ENCODE measurements around the gene GPR160.

GPR160 gene

DNA sequence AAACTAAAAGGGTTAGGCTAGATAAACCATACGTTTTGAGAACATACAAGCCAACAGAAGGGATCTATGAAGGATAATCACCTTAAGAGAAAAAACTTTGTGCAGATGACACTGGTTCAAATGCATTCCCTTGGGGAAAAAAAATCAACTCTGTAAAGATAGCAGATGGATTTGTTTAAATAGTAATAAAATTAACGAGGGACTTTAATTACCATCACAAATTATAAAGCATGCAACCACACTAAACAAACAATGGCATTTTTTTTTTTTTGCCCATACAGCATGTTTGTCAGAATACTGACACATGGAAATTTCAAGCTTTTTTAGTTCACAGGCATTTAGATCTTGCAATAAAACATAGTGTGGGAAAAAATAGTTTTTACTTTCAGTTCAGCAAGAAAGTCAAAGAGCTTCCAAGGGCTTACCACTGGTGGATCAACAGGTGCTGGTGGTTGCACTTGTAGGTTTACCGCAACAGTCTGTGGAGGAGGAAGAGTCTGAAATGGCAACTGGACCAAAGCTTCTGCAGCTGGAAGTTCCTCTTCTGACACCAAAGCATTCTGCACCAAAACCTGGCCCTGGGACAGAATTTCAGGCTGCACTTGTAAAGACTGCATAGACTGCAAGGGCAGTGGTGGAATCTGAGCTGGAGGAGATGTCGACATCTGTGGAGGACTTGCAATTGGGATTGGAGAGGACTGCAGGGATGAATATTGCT lies 90.6 kb downstream of the GPR160 start:
- DNase-seq = peak in 1 of 2 donors; percentile 5

DNA sequence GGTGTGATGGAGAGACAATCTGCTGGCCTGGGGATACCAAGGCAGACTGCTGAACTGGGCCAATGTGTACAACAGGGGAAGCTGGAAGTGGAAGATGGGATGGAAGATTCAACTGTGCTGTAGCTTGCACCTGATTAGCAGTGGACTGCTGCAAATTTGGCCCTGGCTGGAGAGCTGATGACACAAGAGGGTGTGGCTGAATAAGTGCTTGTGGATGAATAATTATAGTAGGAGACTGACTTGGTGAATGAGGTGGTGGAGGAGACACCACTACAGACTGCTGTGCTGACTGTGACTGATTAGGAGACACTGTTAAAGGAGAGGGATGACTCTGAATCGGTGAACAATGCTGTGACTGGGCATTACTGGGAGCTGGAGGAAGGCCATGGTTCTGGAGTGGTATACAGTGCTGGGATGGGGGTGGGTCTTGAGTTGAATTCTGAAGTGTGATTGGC lies 91.2 kb downstream of the GPR160 start:
- no peak for DNase-seq

DNA sequence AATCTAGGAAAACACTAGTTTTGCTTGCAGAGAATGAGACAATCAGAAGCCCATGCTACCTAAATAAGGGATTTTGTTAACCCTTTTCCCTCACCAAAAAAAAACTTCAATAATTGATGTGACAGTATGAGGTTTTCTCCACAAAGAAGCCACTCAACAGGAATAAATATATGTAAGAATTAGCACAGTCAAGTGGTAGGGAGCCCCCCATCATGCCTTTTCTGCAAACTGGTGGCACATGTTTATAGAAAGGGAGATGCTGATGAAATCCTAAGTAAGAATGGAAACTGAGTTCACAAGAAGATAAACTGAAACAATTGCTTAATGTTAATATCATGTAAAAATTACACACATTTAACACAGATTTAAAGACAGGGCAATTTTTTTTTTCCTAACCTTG lies 92.7 kb downstream of the GPR160 start:
- no peak for DNase-seq

DNA sequence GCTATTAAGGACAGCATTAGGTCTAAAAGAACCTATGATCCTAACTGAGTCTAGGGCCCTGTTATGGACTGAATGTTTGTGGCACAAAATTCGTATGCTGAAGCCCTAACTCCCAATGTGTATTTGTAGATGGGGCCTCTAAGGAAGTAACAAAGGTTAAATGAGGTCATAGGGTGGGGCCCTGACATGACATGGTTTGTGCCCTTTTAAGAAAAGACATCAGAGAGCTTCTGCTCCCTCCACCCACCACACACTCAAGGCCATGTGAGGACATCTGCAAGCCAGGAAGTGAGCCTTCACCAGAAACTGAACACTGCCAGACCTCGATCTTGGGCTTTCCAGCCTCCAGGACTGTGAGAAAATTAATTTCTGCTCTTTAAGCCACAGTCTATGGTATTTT lies 94.5 kb downstream of the GPR160 start:
- peak; percentile 33 to 42 for DNase-seq
